HG03060 (cell line): ENCODE results near the gene TENM4.
"Not testable (repeated sequence)": the region's sequence is repeated elsewhere in the genome, so short reads cannot be mapped to it uniquely, and the experiment has no call there.

Experiments
- ATAC-seq: cut with Tn5 transposase; IDR thresholded peaks from one replicate; pipeline ENCODE4 v1.9.1; 2021; ENCODE audit warnings: low read depth, moderate number of reproducible peaks; ENCODE audit not compliant: unreplicated experiment

TENM4 gene

GRCh38 chr11:79011357-79011756 lies 429.5 kb downstream of the TENM4 start:
- ATAC-seq: no peak

GRCh38 chr11:79007771-79008402 lies 432.9 kb downstream of the TENM4 start:
- ATAC-seq: no peak

DNA sequence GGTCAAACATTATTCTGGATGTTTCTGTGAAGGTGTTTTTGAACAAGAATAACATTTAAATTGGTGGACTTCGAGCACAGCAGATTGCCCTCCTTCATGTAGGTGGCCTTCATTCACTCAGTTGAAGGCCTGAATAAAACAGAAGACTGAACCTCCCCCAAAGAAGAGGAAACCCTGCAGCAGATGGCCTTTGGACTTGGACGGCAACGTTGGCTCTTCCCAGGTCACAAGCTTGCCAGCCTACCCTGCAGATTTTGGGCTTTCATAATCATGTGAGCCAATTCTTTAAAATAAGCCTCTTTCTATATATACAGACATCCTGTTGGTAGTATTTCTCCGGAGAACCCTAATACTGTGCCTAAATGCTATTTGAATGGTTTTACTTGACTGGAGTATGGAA lies 434.0 kb downstream of the TENM4 start:
- ATAC-seq: no peak

GRCh38 chr11:78996007-78996406 lies 444.8 kb downstream of the TENM4 start:
- no peak for ATAC-seq

GRCh38 chr11:78995171-78995570 lies 445.7 kb downstream of the TENM4 start:
- ATAC-seq: no peak

DNA sequence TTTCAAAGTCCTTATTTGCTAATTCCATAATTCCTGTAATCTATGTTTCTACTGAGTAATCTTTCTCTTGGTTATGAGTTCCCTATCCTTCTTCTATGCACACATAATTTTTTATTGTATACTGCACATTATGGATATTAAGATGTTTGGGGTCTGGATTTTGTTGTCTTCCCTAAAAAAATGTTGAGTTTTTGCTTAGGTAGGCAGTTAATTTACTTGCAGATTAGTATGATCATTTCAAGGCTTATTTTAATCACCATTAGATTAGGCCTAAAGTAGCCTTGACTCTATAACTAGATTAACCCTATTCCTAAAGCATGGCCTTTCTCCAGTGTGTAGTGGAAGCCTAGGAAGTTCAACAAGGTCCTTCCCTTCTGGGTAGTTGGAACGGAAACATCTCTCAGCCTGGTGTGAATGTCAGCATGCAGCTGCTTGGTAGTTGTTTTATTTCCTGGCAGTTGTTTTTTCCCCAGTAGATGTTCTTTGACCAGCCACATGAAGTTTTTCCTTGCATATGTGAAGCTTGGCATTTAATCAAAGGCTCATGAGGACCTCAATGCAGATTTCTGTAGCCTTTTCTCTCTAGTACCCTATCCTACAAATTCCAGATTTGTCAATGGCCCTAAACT lies 446.9 kb downstream of the TENM4 start:
- no peak for ATAC-seq

GRCh38 chr11:78991681-78992080 lies 449.1 kb downstream of the TENM4 start:
- no peak for ATAC-seq

DNA sequence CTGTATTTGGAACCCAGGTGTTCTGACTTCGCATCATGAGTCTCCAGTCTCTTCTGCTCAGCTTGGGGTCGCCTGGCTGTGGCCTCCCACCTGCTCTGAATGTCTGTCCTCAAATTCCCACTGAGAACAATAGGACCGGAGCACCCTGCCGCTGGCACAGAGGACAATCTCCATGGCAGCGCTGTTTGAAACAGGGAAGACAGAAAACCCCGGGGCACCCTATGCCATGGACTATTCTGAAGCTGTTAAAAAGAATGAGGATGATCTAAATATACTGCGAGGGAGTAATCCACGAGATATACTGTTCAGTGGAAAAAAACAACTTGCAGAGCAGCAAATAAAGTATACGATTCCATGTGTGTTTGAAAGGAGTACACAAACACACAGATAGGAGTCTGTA lies 450.6 kb downstream of the TENM4 start:
- no peak for ATAC-seq

- ATAC-seq: no peak
Observed at GRCh38 chr11:78987748-78988147, 453.1 kb downstream of the TENM4 start.

GRCh38 chr11:78986305-78986704 lies 454.5 kb downstream of the TENM4 start:
- ATAC-seq: no peak

GRCh38 chr11:78985663-78986062 lies 455.2 kb downstream of the TENM4 start:
- no peak for ATAC-seq

GRCh38 chr11:78982473-78982872 lies 458.4 kb downstream of the TENM4 start:
- ATAC-seq: no peak

GRCh38 chr11:78981153-78981552 lies 459.7 kb downstream of the TENM4 start:
- ATAC-seq: no peak

GRCh38 chr11:78978831-78979230 lies 462.0 kb downstream of the TENM4 start:
- no peak for ATAC-seq

- ATAC-seq: not testable (repeated sequence)
Observed at GRCh38 chr11:78977848-78978247, 463.0 kb downstream of the TENM4 start.

DNA sequence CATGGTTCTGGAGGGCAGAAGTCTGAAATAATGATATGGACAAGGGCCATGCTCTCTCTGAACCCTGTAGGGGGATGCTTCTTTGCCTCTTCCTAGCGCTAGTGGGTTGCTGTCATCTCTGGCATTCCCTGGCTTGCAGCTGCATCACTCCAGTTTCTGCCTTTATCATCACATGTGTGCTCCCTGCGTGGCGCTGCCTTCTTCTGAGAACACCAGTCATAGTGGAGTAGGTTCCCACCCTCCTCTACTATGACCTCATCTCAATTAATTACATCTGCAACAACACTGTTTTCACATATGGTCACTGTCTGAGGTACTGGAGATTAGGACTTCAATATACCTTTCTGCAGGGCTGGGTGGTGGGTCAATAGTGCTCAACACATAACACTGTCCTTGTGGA lies 463.8 kb downstream of the TENM4 start:
- no peak for ATAC-seq

GRCh38 chr11:78975081-78975480 lies 465.7 kb downstream of the TENM4 start:
- ATAC-seq: no peak

DNA sequence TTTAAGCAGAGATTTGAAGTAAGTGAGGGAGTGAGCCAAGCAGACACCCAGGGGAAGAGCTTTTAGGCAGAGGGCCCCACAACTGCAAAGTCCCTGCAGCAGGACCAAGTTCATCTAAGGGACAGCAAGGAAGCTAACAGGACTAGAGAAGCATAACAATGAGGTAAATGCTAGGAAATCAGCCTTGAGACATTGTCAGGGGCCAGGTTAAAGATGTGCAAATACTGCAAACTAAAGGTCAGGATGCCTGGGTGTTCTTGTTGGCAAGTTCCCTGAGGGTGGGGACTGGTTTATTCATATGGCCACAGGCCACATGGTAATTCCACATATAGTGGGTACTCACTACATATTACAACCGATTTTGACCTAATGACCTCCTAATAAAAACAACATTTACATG lies 467.0 kb downstream of the TENM4 start:
- no peak for ATAC-seq

GRCh38 chr11:78972590-78972989 lies 468.2 kb downstream of the TENM4 start:
- no peak for ATAC-seq

DNA sequence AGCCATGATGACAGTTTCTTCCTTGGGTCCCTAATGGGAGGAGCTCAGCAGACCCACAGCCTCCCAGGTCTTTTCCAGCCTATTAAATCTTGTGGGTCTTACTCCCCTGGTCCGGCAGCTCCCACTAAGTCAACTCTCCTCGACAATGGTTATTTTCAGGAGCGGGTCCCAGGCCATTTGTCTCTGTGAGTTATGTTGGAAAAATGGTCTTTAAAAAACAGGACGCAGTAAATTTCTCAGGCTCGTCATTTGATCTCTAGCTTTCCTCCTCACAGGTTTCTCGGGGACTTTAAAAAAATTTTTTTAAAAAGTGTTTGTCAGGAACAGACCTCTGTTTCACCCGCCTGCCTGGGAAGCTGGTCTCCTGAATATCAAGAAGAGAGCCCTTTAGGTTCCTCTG lies 468.7 kb downstream of the TENM4 start:
- no peak for ATAC-seq

- ATAC-seq: no peak
Observed at GRCh38 chr11:78967811-78968210, 473.0 kb downstream of the TENM4 start.

- no peak for ATAC-seq
Observed at GRCh38 chr11:78965432-78965831, 475.4 kb downstream of the TENM4 start.
